CD4-positive, alpha-beta T cell treated with Interleukin-15 for 4 hours (primary cell): ENCODE measurements around the gene VPS8.
"Not testable (repeated sequence)": the region's sequence is repeated elsewhere in the genome, so short reads cannot be mapped to it uniquely, and the experiment has no call there.

ENCODE experiments used
- DNase-seq: peaks from one replicate; pipeline ENCODE4 v3.0.0-alpha.2; 2020; ENCODE audit warnings: low spot score

Gene VPS8

DNA sequence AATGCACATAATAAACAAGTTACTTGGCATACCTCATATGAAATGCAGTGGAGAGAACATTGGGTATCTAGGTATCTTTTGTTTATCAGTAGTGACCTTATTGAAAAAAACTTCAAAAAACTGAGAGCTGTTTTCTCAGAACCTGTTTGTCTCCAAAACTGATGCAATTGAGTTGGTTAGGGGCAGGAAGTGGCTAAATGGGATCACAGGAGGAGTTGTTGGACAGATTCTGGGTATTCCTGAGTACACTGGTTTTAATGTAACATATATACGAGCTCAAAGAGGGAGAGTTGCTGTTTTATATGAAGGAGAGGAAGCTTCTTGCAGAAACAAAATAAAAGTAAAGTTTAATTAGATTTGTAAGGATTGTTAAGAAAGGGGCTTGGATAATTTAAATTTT, 181.4 kb downstream of the VPS8 start:
- DNase-seq = no peak

DNA sequence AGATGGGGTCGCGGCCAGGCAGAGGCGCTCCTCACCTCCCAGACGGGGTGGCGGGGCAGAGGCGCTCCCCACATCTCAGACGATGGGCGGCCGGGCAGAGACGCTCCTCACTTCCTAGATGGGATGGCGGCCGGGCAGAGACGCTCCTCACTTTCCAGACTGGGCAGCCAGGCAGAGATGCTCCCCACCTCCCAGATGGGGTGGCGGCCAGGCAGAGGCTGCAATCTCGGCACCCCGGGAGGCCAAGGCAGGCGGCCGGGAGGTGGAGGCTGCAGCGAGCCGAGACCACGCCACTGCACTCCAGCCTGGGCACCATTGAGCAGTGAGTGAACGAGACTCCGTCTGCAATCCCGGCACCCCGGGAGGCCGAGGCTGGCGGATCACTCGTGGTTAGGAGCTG, 191.9 kb downstream of the VPS8 start:
- DNase-seq = not testable (repeated sequence)

DNA sequence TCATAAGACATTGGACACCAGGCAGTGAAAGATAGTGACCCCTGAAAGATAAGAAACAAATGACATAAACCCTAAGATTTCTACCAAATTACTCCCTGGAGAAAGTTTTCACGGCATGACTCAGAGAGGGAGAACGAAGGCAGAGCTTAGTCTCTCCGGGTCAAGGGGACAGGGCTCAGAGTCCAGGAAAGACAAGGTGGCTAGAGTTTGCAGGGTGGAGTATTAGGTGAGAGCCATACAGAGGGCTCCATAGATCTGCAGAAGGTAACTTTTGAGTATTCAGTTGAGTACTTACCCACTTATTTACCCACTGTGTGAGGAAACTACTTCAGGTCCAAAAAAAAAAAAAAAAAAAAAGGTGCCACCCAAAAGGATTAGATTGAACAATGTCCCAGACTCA, 197.7 kb downstream of the VPS8 start:
- no peak for DNase-seq

DNA sequence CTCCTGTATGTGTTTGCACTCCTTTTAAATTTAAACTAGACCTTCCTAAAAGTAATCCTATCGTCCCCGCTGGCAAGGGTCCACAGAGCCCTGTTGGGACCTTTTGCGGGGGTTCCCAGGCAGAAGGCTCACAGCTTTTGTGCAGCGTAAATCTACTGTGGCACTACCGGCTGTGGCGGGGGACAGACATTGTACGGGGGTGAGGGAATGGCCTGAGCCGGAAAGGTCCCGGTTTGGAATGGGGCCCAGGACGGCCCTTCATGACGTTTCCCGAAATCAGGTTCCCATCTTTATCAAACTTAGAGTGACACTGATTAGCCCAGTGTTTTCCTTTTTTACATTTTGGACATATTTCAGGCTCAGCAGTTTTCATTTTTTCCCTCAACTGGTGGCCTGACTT, 205.6 kb downstream of the VPS8 start:
- DNase-seq = not testable (repeated sequence)

DNA sequence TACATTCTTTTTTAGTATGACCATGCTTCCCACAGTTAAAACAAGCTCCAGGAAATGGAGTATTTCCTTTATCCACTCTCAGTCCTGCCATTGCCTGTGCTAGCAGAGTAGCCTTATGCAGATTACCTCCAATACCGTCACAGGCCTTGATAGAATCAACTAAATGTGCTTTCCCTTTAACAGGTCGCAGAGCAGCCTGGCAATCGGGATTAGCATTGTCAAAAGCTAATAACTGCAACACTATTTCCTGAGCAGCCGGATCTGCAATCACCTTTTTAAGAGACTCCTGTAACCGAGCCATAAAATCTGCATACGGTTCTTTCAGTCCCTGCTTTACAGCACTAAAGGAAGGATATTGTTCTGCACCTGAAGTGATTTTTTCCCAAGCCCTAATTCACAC, 206.0 kb downstream of the VPS8 start:
- DNase-seq = not testable (repeated sequence)

DNA sequence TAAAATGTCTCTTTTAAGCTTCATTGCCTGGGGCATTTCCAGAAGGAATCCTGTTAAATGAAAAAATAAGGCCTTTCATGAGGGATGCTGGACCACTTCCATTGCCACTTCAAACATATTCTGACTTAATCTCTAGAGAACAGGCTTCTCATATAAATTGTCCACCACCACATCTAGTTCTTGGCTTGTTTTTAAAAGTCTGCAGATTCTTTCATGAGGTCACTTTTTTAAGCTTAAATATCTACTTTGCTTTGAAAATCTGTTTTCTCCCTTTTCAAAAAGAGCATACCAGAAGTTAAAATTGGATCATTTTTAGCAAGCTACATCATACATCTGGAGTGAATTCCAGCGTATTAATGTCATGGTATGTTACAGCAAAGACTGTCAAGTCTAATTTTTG, 209.3 kb downstream of the VPS8 start:
- DNase-seq = no peak

DNA sequence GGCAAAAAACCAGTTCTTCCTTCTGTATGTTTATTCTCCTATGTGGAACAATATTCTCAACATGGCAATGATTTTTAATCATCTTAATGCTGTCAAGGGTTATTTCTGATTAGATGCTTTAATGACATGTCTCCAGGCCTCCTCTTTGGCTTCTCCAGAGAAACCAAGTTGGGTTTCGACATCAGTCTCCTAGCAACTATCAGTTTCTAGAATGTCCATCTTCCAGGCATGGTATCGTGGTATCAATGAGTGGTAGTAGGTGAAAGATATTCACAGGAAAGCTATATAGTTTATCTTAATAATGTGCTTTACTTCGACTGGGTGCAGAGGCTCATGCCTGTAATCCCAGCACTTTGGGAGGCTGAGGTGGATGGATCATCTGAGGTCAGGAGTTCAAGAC, 212.4 kb downstream of the VPS8 start:
- DNase-seq = no peak

DNA sequence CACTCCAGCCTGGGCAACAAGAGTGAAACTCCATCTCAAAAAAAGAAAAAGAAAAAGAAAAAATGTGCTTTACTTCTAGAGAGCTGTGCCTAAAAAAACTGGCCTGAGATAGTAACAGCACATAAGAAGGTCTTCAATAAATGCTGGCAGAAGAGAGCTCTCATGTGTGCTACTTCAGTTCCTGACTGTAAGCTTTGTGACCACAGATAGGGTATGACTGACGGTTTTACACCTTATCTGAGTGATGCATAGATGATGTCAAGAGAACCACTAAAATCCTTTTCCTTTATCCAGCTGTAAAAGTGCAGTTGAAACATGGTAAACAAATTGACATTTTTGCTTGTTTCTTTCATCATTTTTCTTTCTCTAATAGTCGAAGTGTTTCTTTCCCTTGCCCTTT, 213.0 kb downstream of the VPS8 start:
- no peak for DNase-seq

DNA sequence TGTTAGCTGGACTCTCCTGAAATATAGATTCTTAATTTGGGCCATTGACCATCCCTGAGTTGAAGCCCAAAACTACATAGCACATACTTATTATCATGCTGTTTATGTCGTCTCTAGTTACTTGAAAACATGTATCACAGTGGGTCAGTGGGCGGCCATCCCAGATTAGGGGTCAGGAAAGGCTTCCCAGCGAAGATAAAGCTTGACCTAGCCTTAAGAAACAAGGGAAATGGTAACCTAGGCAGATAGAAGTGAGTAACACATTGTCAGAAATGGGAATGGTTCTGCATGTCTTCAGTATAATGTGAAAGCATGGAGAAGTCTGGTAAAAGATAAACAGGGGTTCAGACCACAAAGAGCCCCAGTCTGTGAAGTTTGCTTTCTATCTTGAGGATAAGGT, 216.2 kb downstream of the VPS8 start:
- DNase-seq = no peak

DNA sequence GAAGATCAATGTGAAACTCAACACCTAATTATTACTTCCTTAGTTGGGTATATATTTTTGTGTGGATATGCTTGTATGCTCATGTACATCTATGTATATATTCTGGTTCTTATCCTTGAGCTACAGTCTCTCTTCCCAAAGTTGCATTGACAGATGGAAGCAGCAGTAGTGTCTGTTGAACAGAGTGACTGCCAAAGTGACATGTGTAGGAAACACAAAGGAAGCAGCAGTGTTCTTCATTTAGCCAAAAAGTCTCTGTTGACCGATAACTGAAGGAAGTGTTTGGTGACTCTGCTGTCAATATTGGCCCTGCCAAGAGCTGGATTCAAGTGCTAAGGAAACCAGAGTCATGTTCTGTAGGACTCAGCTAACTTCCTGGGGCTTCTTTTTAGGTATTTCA, 217.1 kb downstream of the VPS8 start:
- no peak for DNase-seq

DNA sequence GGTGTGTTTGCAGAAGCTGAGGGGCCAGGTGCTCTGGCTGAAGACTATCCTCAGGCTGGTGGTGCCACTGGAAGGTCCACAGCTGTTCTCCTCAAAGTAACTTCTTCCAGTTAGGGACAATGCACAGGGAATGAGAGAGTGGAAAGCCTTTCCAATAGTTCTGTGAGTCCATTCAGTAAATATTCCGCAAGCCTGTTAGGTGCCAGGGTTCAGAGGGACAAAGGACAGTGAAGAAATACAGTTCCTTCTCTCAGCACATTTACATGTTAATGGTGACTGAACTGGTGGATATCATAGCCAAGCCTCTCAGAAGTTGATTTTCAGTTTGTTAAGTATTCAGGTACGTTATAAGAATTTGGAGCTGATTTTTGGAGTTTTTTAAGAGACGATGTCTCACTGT, 218.4 kb downstream of the VPS8 start:
- DNase-seq = no peak

DNA sequence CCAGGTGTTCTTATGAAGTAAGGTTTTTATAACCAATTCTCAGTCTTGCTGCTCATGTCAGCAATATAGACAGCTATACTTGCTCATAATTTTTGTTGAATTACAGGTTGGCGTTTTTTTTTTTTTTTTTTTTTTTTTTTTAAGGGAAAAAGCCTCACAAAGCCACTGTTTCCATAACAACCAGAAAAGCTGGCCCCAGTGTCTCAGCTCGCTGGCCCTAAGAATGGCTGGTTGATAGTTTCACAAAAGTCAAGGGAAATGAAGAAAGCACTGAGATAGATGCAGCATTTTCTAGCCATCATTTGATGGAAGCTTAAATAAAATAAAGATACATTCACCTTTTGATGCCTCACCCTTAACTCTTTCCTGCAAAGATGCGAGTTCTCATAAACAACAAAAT, 219.0 kb downstream of the VPS8 start:
- DNase-seq = no peak

DNA sequence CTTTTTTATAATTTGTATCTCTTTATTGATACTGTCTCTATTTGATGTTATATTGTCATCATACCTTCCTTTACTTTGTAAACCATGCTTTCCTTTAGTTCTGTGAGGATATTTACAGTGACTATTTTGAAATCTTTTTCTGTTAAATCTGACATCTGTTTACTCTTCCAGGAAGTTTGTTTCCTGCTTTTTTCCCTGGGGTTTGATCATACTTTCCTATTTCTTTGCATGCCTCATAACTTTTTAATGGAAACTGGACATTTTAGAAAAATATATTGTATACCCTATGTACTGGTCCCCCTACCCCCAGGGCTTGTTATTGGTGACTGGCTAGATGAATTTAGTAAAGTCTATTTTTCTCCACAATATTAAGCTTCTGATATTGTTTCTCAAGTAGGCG, 225.8 kb downstream of the VPS8 start:
- DNase-seq = no peak

DNA sequence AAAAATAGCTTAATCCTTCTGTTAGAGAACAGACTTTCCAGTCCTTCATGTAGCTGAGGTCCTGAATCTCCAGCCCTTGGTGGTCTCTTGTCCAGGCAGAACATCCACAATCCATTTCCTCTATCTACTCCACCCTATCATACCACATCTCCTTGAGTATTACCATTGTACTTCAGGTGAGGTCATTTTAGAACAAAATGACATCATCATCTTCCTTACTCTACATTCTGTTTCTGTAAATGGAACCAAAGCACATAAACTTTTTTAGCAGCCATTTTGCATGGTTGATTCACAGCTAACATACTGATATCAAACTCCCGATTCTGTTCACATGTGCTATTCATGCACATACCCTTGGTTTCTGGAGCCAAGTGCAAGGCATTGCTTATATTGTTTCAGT, 228.5 kb downstream of the VPS8 start:
- DNase-seq = no peak

DNA sequence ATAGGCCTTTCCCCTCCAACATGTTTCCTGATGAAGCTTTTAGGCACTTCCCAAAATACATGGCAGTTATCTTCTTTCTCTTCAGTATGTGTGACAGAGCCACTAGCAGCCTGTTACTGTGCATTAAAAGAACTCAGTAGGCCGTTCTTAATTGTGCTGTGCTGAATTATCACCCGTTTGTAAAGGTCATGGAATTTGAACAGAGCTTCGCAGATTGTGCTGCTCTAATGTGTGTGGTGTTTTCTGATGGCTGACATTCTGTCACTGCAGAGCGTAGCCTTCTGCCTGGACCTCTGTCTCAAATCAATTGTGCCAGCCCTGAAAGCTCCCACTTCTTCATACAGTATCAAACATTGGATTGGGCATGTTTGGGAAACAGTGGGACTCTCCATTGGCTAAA, 229.6 kb downstream of the VPS8 start:
- no peak for DNase-seq

DNA sequence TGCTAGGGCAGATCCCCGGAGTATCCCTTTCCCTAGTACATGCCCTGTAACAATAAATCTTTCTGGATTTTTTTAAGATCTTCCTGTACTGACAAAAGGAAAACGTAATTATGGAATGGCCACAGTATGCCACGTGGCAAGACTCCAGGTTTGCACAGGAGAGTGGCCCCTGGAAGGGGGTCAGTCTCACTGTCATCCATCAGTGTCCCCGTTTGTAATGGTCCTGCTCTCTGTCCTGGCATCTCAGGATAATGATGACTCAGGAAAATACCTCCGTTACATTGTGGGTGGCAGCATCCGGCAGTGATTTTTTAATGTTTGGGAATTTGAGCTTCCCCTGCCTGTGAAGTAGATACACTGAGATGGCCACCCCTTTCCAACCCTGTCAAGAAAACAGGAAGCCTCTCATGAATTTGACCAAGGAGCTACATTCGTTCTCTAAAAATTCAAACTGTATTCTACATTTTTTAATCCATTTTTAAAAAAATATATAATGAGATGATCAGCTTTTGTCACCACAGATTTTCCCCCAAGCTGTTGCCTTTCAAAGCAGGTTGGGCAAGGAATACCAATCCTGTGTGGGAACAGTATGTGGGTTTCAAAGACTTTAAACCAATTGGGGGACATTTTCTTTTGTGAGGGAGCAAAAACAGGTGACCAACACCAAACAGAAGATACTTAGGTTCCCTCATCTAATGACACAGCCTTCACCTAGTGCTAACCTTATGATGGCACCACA, 230.5 kb downstream of the VPS8 start:
- no peak for DNase-seq

DNA sequence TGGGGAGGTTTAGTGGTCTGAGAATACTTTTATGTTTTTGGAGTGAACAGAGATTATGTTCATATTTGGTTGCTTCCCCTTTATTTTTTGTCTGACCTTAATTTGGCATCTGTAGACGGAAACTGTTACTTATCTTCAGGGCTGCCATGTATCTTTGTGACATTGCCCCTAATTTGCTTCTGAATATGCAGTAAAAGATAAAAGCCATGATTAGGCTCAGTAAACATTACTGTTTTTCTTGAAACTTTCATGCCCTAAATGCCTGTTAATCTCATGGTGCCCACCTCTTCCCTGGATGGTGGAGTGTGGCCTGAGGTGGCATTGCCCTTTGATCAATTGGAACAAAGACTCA, 234.2 kb downstream of the VPS8 start:
- DNase-seq = no peak

DNA sequence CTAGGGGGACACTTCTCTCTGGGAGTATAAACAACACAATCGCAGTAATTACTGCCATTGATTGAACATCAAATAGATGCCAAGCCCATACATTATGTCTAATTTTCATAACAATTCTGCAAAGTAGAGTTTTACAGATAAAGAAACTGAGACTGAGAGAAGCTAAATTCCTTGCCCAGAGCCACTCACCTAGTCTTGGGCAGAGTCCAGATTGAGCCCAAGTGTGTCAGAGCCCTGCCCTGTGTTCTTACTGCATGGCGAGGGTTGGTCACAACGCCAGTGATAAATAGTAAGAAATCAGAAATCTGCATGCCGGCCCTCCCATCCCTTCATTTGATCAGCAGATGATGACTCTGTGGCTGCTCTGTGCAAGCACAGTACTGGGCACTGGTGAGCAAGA, 234.6 kb downstream of the VPS8 start:
- no peak for DNase-seq

DNA sequence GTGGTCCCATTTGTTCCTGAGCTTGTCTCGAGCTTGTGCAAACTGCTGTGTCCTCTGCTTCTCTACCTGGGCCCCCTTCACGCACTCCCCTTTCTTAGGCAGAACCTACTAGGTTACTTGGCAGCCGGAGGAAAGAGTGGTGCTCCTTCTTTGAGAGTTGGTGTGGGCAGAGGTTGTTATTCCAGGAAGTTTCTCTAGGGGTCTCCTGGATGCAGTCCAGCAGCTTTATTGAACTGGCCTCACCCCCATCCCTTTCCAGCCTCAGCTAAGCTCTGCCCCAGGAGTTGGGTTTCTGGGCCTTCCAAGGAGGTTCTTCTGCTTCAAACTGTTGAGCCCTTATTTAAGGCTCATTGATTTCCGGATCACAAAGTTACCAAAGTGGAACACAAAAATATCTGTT, 237.7 kb downstream of the VPS8 start:
- no peak for DNase-seq

DNA sequence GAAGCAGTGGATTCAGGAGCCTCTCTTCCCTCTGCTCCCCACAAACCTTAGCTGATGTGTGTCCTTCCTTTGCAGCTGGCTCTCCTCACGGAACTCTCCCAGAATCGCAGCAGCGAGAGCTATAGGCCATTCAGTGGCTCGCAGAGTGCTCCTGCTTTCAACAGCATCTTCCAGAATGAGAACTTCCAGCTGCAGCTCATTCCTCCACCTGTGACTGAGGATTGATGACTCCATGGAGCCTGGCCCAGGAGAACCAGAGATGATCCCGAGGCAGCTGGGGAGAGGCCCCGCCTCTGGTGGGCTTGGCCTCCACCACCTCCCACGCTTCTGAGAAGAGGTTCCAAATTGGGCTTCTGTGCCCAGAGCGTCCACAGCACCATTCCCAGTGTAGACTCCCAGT, 239.8 kb downstream of the VPS8 start:
- DNase-seq = no peak

DNA sequence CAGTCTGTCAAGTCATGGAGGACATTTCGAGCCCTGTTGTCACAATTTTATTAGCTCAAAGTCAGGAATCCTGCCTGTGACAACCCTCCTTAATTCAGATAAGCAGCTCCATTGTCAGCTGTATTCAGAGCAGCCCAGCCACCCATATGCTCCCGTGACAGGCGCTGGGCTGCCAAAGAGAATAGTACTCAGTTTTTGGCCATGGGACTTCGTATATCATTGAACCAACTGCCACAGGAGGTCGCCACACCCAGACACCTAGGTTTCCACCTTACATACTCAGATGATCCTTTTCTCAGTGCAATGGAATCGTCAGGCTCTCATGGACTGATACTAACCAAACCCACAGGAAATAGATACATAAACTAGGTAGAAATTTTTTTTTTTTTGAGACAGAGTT, 240.7 kb downstream of the VPS8 start:
- no peak for DNase-seq

DNA sequence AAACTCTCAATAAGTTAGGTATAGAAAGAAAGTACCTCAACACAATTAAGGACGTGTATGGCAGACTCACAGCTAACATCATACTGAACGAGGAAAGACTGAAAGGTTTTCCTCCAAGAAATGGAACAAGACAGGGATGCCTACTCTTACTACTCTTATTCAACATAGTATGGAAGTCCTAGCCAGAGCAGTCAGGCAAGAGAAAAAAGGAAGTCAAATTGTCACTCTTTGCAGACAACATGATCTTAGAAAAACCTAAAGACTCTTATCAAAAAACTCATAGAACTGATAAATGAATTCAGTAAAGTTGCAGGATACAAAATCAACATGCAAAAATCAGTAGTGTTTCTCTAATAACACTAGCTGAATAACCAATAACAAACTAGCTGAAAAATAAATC, 244.9 kb downstream of the VPS8 start:
- no peak for DNase-seq

DNA sequence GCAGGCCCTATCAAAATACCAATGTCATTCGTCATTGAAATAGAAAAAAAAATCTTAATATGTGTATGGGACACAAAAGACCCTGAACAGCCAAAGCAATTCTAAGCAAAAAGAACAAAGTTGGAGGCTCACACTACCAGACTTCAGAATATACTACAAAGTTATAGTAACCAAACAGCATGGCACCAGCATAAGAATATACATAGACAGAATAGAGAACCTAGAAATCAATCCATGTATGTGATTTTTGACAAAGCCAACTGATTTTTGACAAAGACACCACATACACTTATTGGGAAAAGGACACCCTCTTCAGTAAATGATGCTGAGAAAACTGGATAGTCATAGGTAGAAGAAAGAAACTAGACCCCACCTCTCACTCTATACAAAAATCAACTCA, 245.9 kb downstream of the VPS8 start:
- DNase-seq = no peak

DNA sequence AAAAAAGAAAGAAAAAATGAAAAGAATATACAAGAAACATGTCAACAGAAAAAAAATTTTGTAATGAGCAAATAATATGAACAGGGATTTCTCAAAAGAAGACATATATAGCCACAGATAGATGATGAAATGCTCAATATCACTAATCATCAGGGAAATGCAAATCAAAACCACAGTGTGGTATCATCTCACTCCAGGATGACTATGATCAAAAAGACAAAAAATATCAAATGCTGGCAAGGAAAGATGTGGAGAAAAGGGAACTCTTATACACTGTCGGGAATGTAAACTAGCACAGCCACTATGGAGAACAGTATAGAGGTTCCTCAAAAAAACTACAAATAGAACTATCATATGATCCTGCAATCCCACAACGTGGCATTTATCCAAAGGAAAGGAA, 246.8 kb downstream of the VPS8 start:
- DNase-seq = no peak

DNA sequence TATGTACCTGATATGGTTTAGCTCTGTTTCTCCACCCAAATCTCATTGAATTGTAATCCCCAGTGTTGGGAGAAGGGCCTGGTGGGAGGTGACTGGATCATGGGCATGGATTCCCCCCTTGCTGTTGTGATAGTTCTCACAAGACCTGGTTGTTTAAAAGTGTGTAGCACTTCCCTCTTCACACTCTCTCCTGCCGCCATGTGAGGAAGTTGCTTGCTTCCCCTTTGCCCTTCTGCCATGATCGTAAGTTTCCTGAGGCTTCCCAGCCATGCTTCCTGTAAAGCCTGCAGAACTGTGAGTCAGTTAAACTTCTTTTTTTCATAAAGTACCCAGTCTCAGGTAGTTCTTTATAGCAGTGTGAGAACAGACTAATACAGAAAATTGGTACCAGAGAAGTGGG, 247.8 kb downstream of the VPS8 start:
- DNase-seq = no peak
